AG10803 (cell line): ENCODE measurements around the gene GCNT3.
A peak's percentile ranks its signal among the peaks of the same experiment; 100 is the strongest.

ENCODE experiments used
- DNase-seq: peaks from one replicate; pipeline ENCODE4 v3.0.0; 2010; ENCODE audit warnings: low read depth
- H3K4me3 ChIP-seq: 2 replicates; pipeline ENCODE4 v1.5.1; 2011; ENCODE audit warnings: mild to moderate bottlenecking, low read length, control low read depth
- CTCF ChIP-seq: conservative IDR thresholded peaks from 2 replicates; pipeline ENCODE4 v1.5.1; 2011; ENCODE audit warnings: mild to moderate bottlenecking, low read length, control low read depth, inconsistent platforms

The GCNT3 gene

GRCh38 chr15:59662260-59662659 lies 50.7 kb downstream of the GCNT3 start:
- no peak for TF ChIP-seq CTCF
- H3K4me3 ChIP-seq: no peak overlapping the region
- peak; percentile 83 for DNase-seq

DNA sequence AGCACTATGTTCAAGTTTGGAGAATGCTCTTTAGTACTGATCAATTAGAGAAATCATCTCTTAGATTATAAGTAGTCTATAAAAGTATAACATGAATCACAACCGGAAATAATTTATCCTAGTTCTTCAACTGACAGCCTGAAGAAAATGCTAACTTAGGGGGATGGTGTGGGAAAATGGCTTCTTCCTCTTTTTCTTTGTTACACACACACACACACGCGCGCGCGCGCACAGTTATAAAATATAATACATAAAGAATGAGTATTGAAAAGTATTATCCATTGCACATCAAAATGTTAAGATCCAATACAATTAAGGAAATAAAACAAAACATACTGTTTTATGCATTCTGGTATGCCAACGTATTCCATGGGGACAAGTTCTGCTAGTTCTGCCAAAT lies 57.0 kb downstream of the GCNT3 start:
- TF ChIP-seq CTCF: no peak
- H3K4me3 ChIP-seq: no peak overlapping the region
- DNase-seq: no peak
